Activated CD4-positive, alpha-beta T cell treated with anti-CD3 and anti-CD28 coated beads for 1 hour (primary cell): Measurements from ENCODE around the gene ANXA8L1.
"Not testable (repeated sequence)": the region's sequence is repeated elsewhere in the genome, so short reads cannot be mapped to it uniquely, and the experiment has no call there.

Source experiments
- DNase-seq: peaks from one replicate; pipeline ENCODE4 v3.0.0-alpha.2; 2020

The ANXA8L1 gene

DNA sequence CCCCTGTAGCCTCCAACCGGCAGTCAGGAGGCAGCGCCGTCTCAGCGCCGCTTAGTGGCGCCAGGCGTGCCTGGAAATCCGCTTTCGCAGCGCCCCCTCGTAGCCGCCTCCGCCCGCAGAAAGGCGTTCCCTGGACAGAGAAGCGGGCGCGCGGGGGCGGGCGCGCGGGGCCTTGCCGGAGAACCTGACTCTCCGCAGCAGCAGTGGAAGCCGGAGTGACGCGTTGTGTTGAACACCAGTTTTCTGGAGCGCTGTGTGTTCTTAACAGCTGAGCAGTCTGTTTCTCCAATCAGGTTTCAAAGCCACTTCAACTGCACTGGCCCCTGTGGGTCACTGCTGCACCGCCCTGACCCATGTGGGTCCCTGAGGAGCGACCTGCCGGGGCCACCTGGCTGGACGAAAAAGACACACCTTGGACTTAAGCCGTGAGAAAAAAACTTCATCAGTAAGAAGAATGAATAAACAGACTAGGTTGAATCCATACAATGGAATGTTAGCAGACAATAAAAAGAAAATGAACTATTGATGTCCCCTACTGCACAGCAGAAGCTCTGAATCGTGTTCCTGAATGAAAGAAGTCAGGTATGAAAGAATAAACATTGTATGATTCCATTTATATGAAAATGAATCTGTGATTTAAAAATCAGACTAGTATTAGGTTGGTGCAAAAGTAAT is 22.8 kb downstream of the ANXA8L1 start:
- DNase-seq = not testable (repeated sequence)

DNA sequence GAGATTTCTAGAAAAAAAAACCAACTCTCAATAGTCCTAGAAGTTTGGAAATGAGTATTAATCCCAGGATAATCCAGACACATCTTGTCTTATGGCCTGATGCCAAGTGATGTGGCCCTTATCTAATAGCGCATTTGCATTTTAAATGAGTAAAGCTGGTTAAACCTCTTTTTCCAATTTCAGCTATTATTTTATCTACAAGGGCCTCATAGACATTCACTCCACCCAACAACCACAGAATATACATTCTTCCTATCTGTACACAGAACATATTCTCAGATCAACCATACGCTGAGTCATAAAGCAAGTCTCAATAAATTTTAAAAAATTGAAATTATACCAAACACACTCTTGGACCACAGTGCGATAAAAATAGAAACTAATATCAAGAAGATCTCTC is 34.0 kb downstream of the ANXA8L1 start:
- not testable (repeated sequence) for DNase-seq

DNA sequence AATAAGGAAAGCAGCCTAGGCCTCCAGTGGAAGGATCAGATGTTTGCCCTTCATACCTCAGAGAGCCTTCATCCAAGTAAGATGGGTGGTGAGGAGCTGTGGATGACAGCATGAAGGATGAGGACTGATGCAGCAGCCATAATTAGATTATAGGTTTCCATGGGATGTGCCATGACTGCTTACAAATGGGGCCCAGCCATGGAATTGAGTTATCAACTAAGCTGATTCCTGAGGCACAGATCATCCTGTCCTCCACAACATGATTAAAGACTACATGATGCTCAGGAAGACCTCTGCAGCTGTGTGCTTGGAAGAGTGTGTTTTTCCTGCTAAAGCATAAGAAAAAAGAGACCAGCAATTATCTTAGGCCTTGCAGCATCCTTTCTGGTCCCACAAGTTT is 35.5 kb downstream of the ANXA8L1 start:
- DNase-seq = not testable (repeated sequence)

DNA sequence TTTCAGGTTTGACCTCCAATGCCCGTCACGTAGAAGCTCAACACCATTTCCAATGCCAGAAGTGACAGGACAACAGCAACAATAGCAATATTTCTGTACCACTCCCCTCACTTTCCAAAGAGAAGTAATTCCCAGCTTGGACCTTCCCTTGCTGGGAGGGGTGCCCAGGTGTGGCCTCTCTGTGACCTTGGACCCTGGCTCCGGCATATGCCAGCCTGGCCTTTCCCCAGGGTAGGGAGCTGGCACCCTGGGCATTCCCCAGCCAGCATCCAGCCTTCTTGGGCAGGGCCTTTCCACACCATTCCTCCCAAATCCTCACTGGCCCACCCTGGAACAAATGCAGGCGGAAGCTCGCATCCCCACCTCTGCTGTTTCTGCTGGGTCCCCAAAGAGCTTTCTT is 37.1 kb downstream of the ANXA8L1 start:
- not testable (repeated sequence) for DNase-seq

DNA sequence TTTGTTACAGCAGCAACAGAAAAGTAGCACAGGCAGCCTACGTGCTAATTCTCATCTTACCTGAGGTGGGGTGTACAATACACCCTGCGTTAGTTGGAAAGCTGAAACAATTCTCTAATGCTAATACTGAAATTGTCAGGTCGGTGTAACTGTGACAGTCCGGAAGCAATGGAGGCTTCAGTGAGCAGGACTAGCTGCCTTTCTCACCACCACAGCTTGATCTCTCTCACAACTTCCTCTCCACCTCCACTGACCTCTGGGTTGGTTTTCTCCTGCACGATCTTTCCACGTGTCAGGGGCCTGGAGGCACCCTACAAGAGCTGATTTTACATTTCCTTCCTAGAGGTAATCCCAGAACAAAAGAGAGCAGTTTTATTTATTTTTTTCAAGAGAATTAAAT is 39.7 kb downstream of the ANXA8L1 start:
- DNase-seq = not testable (repeated sequence)

DNA sequence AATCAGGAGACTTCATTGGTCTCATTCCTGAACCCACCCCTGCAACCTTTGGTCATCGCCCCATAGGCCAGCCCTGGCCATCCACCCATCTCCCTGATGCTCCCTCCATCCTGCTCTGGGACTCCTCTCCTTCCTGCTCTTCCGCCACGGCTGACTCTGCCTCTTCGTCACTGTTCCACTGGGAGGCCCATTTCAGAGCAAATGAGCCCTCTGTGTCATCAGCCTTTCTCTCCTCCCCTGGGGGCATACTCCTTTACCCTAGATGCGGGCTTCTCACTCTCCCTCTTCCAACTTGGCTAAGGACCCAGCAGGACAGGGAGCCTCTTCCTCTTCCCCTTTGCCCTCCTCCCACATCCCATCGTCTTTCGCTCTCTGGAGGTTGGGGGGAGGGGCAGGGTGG is 42.7 kb downstream of the ANXA8L1 start:
- DNase-seq = not testable (repeated sequence)

DNA sequence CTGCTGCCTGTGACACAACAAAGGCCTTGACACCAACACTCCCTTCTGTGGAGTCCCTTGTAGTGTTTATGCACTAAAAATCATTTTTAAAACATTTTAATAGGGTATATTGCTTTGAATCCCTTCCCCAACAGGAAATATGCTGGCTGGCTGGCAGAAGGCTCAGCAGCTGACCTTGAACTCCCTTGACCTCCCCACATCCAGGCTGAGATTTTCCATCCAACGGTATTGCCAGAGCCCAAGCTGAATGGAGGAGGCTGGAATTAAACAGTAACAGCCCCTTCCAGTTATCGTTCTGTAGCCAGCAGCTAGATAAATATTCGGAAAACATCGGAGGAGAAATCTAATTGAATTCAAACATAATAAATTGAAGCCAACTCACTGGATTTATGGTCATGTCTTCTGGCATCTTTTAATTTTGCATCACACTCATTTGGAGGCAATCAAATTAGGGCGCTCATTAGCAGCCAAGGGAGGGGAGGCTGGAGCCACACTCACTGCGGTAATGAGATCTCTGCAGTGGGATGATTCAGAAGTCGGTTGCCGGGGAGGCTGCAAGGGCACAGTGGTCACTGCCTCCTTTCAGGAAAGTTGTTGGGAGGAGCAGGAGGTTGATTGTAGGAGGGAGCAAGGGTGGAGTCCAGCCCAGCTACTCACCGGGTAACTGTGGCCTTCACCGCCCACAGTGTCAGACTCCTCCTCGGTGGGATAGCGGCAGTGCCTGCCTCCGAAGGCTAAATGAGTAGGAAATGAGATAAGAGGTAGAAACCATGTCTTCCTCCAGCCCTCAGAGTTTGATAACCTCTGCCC is 44.2 kb downstream of the ANXA8L1 start:
- not testable (repeated sequence) for DNase-seq

DNA sequence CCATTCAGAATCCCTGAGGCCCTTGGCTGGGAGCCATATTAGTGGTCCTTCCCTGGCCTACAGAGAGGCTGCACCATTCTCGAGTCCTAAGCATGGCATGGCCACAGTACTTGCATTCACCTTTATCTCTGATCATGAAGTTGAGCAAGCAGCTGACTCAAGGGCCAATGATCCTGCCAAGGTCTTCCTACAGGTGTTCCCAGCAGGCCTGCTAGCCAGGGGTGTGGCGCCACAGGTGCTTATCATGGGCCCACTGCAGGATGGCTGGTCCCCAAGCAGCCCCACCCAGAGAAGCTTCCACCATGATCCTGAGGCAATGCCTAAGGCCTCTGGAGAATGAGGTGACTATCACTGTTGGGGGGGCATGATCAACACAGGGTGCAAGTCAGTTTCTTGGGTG is 48.0 kb downstream of the ANXA8L1 start:
- DNase-seq = not testable (repeated sequence)

DNA sequence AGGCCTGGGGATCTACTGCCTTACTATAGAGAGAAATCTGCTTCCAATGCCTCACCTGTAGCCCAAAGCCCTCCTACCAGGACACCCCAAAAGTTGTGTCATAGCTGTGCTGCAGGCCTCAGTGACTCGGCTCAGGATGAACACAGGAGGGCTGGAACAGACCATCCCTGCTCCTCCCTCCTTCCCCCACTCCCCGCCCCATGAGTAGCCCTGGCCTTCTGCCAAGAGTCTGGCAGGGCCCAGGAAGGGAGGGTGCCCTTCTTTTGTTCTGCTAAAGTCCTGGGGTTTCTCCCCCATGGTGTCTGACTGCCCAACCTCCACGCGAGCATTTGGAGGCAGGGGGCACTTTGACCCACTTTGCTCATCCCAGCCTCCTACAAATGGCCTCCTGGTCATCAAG is 65.4 kb downstream of the ANXA8L1 start:
- not testable (repeated sequence) for DNase-seq
